Prostate gland (tissue), 2 donors: ENCODE measurements around the gene LRRC32. TPM values are rescaled to one million over a fixed set of nuclear protein-coding genes. Genes with fewer than 3 reads are reported as not detected.

Experiments used
- total RNA-seq, 2 donors: library from RNA; depleted of rRNA; stranded (reverse); fragments of >200 nt; gene quantifications; one replicate each; pipeline ENCODE4 v1.1.0, GENCODE V29; 2016

The LRRC32 gene
- total RNA-seq, 2 donors from 2014 or later, result 16.2 to 37.3 TPM

Other genes starting within 250 kb of the LRRC32 start
- gene EMSY, start 225.7 kb downstream of the LRRC32 start, total RNA-seq, result 10 to 100 TPM; 24.3 to 39.4 TPM
- gene TSKU, start 112.6 kb upstream of the LRRC32 start, total RNA-seq, result 10 to 100 TPM; 71.2 to 72.8 TPM
- gene ACER3, start 190.2 kb upstream of the LRRC32 start, total RNA-seq, result 10 to 100 TPM; 11.3 to 11.9 TPM